H9 (cell line): ENCODE data around the gene C4orf17. TPM values are rescaled to one million over a fixed set of nuclear protein-coding genes. Genes with fewer than 3 reads are reported as not detected.

ENCODE experiments used
- DNase-seq: peaks from one replicate; pipeline ENCODE4 v3.0.0-alpha.2; 2017
- H2AFZ ChIP-seq: one replicate; pipeline ENCODE4 v1.6.1; 2013; ENCODE audit warnings: mild to moderate bottlenecking, low read length, control low read depth, moderate library complexity
- H2AK5ac ChIP-seq: 2 replicates; pipeline ENCODE4 v1.6.1; 2013; ENCODE audit warnings: low read length, control low read depth, mixed read lengths; ENCODE audit not compliant: insufficient read length
- H2BK120ac ChIP-seq: one replicate; pipeline ENCODE4 v1.6.1; 2013; ENCODE audit warnings: low read depth, mild to moderate bottlenecking, low read length, control low read depth, inconsistent platforms; ENCODE audit not compliant: poor library complexity, severe bottlenecking
- H2BK12ac ChIP-seq: 2 replicates; pipeline ENCODE4 v1.6.1; 2013; ENCODE audit warnings: low read length, control low read depth, mixed read lengths, low read depth; ENCODE audit not compliant: insufficient read length
- H2BK15ac ChIP-seq: 2 replicates; pipeline ENCODE4 v1.6.1; 2013; ENCODE audit warnings: low read depth, low read length, control low read depth
- H2BK20ac ChIP-seq: one replicate; pipeline ENCODE4 v1.6.1; 2013; ENCODE audit warnings: low read depth, mild to moderate bottlenecking, low read length, control low read depth, inconsistent platforms; ENCODE audit not compliant: poor library complexity, severe bottlenecking
- H2BK5ac ChIP-seq: 2 replicates; pipeline ENCODE4 v1.6.1; 2013; ENCODE audit warnings: low read length, control low read depth, mixed read lengths; ENCODE audit not compliant: insufficient read length
- H3K14ac ChIP-seq: 2 replicates; pipeline ENCODE4 v1.6.1; 2013; ENCODE audit warnings: low read length, control low read depth; ENCODE audit not compliant: insufficient read depth
- H3K18ac ChIP-seq: 2 replicates; pipeline ENCODE4 v1.6.1; 2013; ENCODE audit warnings: low read depth, mild to moderate bottlenecking, mixed read lengths, low read length, control low read depth; ENCODE audit not compliant: insufficient read length
- H3K23ac ChIP-seq: 2 replicates; pipeline ENCODE4 v1.6.1; 2013; ENCODE audit warnings: low read length, control low read depth, mixed read lengths, low read depth; ENCODE audit not compliant: insufficient read length
- H3K23me2 ChIP-seq: 2 replicates; pipeline ENCODE4 v1.6.1; 2013; ENCODE audit warnings: low read depth, mild to moderate bottlenecking, mixed read lengths, low read length, control low read depth; ENCODE audit not compliant: insufficient read length, poor library complexity, severe bottlenecking
- H3K27ac ChIP-seq: 2 replicates; pipeline ENCODE4 v1.5.1; 2013; ENCODE audit warnings: low read length, control low read depth, mixed read lengths, low read depth; ENCODE audit not compliant: insufficient read length
- H3K27me3 ChIP-seq: 2 replicates; pipeline ENCODE4 v1.6.1; 2013; ENCODE audit warnings: low read length, control low read depth, inconsistent platforms; ENCODE audit not compliant: insufficient read depth
- H3K4ac ChIP-seq: 2 replicates; pipeline ENCODE4 v1.6.1; 2013; ENCODE audit warnings: low read depth, mild to moderate bottlenecking, control low read depth, inconsistent platforms, low read length, moderate library complexity
- H3K4me1 ChIP-seq: 2 replicates; pipeline ENCODE4 v1.6.1; 2013; ENCODE audit warnings: low read length, control low read depth, inconsistent platforms; ENCODE audit not compliant: insufficient read depth
- H3K4me2 ChIP-seq: 2 replicates; pipeline ENCODE4 v1.6.1; 2013; ENCODE audit warnings: low read length, control low read depth, mixed read lengths; ENCODE audit not compliant: insufficient read length, insufficient read depth
- H3K56ac ChIP-seq: 2 replicates; pipeline ENCODE4 v1.6.1; 2013; ENCODE audit warnings: low read depth, mild to moderate bottlenecking, mixed read lengths, low read length, control low read depth; ENCODE audit not compliant: insufficient read length
- H3K79me1 ChIP-seq: 2 replicates; pipeline ENCODE4 v1.6.1; 2013; ENCODE audit warnings: low read depth, mild to moderate bottlenecking, moderate library complexity, low read length, control low read depth, inconsistent platforms; ENCODE audit not compliant: insufficient read depth, poor library complexity, severe bottlenecking
- H3K79me2 ChIP-seq: 2 replicates; pipeline ENCODE4 v1.6.1; 2013; ENCODE audit warnings: low read length, control low read depth, inconsistent platforms; ENCODE audit not compliant: insufficient read depth
- H3K9ac ChIP-seq: 2 replicates; pipeline ENCODE4 v1.6.1; 2013; ENCODE audit warnings: low read length, control low read depth, mixed read lengths; ENCODE audit not compliant: insufficient read length; ENCODE audit errors: extremely low read depth
- H3K9me3 ChIP-seq: one replicate; pipeline ENCODE4 v1.6.1; 2013; ENCODE audit warnings: low read depth, low read length, inconsistent platforms; ENCODE audit not compliant: control insufficient read depth
- H3T11ph ChIP-seq: one replicate; pipeline ENCODE4 v1.6.1; 2013; ENCODE audit warnings: mild to moderate bottlenecking, low read length, control low read depth, inconsistent platforms
- H4K20me1 ChIP-seq: one replicate; pipeline ENCODE4 v1.6.1; 2013; ENCODE audit not compliant: control insufficient read depth, insufficient read length, insufficient read depth
- H4K5ac ChIP-seq: 2 replicates; pipeline ENCODE4 v1.6.1; 2013; ENCODE audit warnings: low read depth, mild to moderate bottlenecking, mixed read lengths, low read length, control low read depth; ENCODE audit not compliant: insufficient read length
- H4K8ac ChIP-seq: replicated peaks from 2 replicates; pipeline ENCODE4 v1.6.1; 2013; ENCODE audit warnings: low read length, control low read depth, mixed read lengths, low read depth; ENCODE audit not compliant: insufficient read length
- H4K91ac ChIP-seq: 2 replicates; pipeline ENCODE4 v1.6.1; 2013; ENCODE audit warnings: low read depth, mild to moderate bottlenecking, moderate library complexity, mixed read lengths, low read length, control low read depth; ENCODE audit not compliant: insufficient read length
- H3K27ac Mint-ChIP-seq, 3 experiments: 2 replicates in 2 of 3; 3 replicates in 1 of 3; pipeline ENCODE4 v1.8.0; 2020 to 2021; ENCODE audit warnings: mixed read lengths in 3 of 3, mild to moderate bottlenecking in 1 of 3, moderate library complexity in 1 of 3
- H3K27me3 Mint-ChIP-seq: 2 replicates; pipeline ENCODE4 v1.8.0; 2021; ENCODE audit warnings: low read depth, mild to moderate bottlenecking, moderate library complexity, mixed read lengths
- H3K36me3 Mint-ChIP-seq, 3 experiments: 2 replicates in 2 of 3; 3 replicates in 1 of 3; pipeline ENCODE4 v1.8.0; 2020 to 2021; ENCODE audit warnings: low read depth in 3 of 3, mixed read lengths in 3 of 3; ENCODE audit not compliant: insufficient read depth in 1 of 3
- H3K4me1 Mint-ChIP-seq, 2 experiments: 2 replicates each; pipeline ENCODE4 v1.8.0; 2020; ENCODE audit warnings: mixed read lengths in 2 of 2
- H3K4me3 Mint-ChIP-seq, 2 experiments: 2 replicates in 1 of 2; 3 replicates in 1 of 2; pipeline ENCODE4 v1.8.0; 2020 to 2021; ENCODE audit warnings: mild to moderate bottlenecking in 2 of 2, mixed read lengths in 2 of 2, moderate library complexity in 1 of 2
- H3K9me3 Mint-ChIP-seq, 2 experiments: 2 replicates in 1 of 2; 3 replicates in 1 of 2; pipeline ENCODE4 v1.8.0; 2020; ENCODE audit warnings: mild to moderate bottlenecking in 2 of 2, mixed read lengths in 2 of 2, moderate library complexity in 1 of 2
- CTCF ChIP-seq: fragments of 200-600 bp; sonication (generic); conservative IDR thresholded peaks from 3 replicates; pipeline ENCODE4 v1.8.0; 2021; ENCODE audit warnings: antibody characterized with exemption, mild to moderate bottlenecking
- WGBS: extraction: QIAGEN DNeasy Blood & Tissue Kit; methylation state at CpG from one replicate; pipeline ENCODE4 v1.1.7; 2013; ENCODE audit warnings: missing lambda C conversion rate, low lambda C conversion rate, mixed read lengths; ENCODE audit not compliant: insufficient read length; ENCODE audit errors: extremely low coverage; 5-methylcytosine and 5-hydroxymethylcytosine counted together
- total RNA-seq: library from RNA; stranded (reverse); gene quantifications from 2 replicates; pipeline ENCODE4 v1.2.1, GENCODE V29; 2021

C4orf17 gene
- total RNA-seq, 1 experiment from 2014 or later, result not detected

DNA sequence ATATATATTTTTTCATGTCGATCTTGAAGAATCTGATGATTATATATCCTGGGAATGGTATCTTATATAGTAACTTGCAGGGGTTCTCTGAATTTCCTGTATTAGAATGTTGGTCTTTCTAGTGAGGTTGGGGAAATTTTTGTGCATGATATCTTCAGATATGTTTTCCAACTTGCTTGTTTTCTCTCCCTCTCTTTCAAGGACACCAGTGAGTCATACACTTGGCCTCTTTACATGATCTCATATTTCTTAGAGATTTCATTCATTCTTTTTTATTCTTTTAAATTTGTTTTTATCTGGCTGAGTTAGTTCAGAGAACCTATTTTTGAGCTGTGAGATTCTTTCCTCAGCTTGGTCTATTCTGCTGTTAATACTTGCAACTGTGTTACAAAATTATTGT is 27.2 kb upstream of the C4orf17 start:
- no peak overlapping the region for H3K9ac ChIP-seq
- H2BK12ac ChIP-seq, result no peak overlapping the region
- no peaks in the 10 kb centered on the region for H3K79me1 ChIP-seq
- no peak overlapping the region for H3T11ph ChIP-seq
- no peak overlapping the region for H3K56ac ChIP-seq
- no peak overlapping the region for H4K91ac ChIP-seq
- peaks cover 8 to 39% (median 32%) of the 10 kb centered on the region in 3 experiments for H3K36me3 Mint-ChIP-seq
- H3K23me2 ChIP-seq, result no peaks in the 10 kb centered on the region
- H3K9me3 ChIP-seq, result peaks cover 13% of the 10 kb centered on the region
- TF ChIP-seq CTCF, result no peak
- no peak overlapping the region for H2BK120ac ChIP-seq
- no CpG with 5 or more reads among the region's 1 CpG for WGBS
- no peak overlapping the region for H3K27ac Mint-ChIP-seq
- no peak overlapping the region for H3K23ac ChIP-seq
- H3K18ac ChIP-seq, result no peak overlapping the region
- no peak overlapping the region for H2BK20ac ChIP-seq
- H3K4me1 Mint-ChIP-seq, result no peaks in the 10 kb centered on the region
- H3K14ac ChIP-seq, result no peak overlapping the region
- no peak overlapping the region for H2AFZ ChIP-seq
- peaks cover 2% of the 10 kb centered on the region; the same call in 1 of the 2 replicates for H3K27me3 Mint-ChIP-seq
- no peak overlapping the region for H3K4me2 ChIP-seq
- H3K79me2 ChIP-seq, result no peaks in the 10 kb centered on the region
- H2BK15ac ChIP-seq, result no peak overlapping the region
- no peaks in the 10 kb centered on the region for H3K4me1 ChIP-seq
- DNase-seq, result no peak
- no peak overlapping the region for H3K4me3 Mint-ChIP-seq
- H3K27me3 ChIP-seq, result no peaks in the 10 kb centered on the region
- no peak overlapping the region for H4K5ac ChIP-seq
- H4K8ac ChIP-seq, result no peak overlapping the region
- no peaks in the 10 kb centered on the region for H4K20me1 ChIP-seq
- H2AK5ac ChIP-seq, result no peak overlapping the region
- H3K27ac ChIP-seq, result no peak overlapping the region
- H3K4ac ChIP-seq, result no peak overlapping the region
- H2BK5ac ChIP-seq, result no peak overlapping the region
- peaks cover 52 to 62% of the 10 kb centered on the region in 2 experiments for H3K9me3 Mint-ChIP-seq
